GM12878 (cell line): ENCODE results near the gene HYAL1. TPM values are rescaled to one million over a fixed set of nuclear protein-coding genes. Genes with fewer than 3 reads are reported as not detected.
"Not testable (repeated sequence)": the region's sequence is repeated elsewhere in the genome, so short reads cannot be mapped to it uniquely, and the experiment has no call there.

Experiments used
- ATAC-seq: fragments of 200-7000 bp; cut with Tn5 transposase; 3 replicates; pipeline ENCODE4 v1.9.1; 2020; ENCODE audit warnings: mild to moderate bottlenecking, moderate library complexity
- BruUV-seq: library from RNA; stranded (reverse); fragments of 400-500 nt; replicated peaks from 2 replicates; lab custom pipeline; 2021; lab: Mats Ljungman, UMichigan
- CTCF ChIA-PET: fragments of 300-600 bp; sonication (Branson Sonifier 250); formaldehyde crosslinking; extraction: SDS; loops from one replicate; lab custom pipeline; 2021; ENCODE audit warnings: inconsistent platforms; lab: Yijun Ruan, JAX
- POLR2A ChIA-PET: fragments of 350-600 bp; formaldehyde crosslinking; extraction: SDS; loops from one replicate; lab custom pipeline; 2021; ENCODE audit warnings: inconsistent platforms; lab: Charles Lee
- RAD21 ChIA-PET: fragments of 300-600 bp; sonication (Branson Sonifier 250); formaldehyde crosslinking; loops from one replicate; lab custom pipeline; 2023; ENCODE audit warnings: antibody characterized with exemption; ENCODE audit not compliant: unreplicated experiment; lab: Charles Lee
- SMC1A ChIA-PET: fragments of 300-600 bp; sonication (Branson Sonifier 250); formaldehyde crosslinking; loops from one replicate; lab custom pipeline; 2023; ENCODE audit not compliant: unreplicated experiment, uncharacterized antibody; lab: Charles Lee
- DNase-seq: peaks from one replicate; pipeline ENCODE4 v3.0.0-alpha.2; 2011; ENCODE audit warnings: low read depth, low spot score
- FAIRE-seq: peaks from 3 replicates; lab custom pipeline; 2011; peaks lifted over from hg19 to GRCh38; lab: Jason Lieb, UNC
- H2AFZ ChIP-seq: 2 replicates; pipeline ENCODE4 v1.6.0; 2011; ENCODE audit warnings: low read depth, low read length, control low read depth; ENCODE audit not compliant: control insufficient read depth
- H3K27ac ChIP-seq: 2 replicates; pipeline ENCODE4 v1.5.1; 2011; ENCODE audit warnings: control low read depth; ENCODE audit not compliant: control insufficient read depth, insufficient read depth
- H3K27me3 ChIP-seq, 2 experiments: replicated peaks in 1 of 2; 2 replicates each; pipeline versions ENCODE4 v1.6.0 to v1.6.1; 2011; ENCODE audit warnings: low read length in 1 of 2; ENCODE audit not compliant: control insufficient read depth in 2 of 2, insufficient read depth in 2 of 2
- H3K36me3 ChIP-seq, 2 experiments: 2 replicates each; pipeline ENCODE4 v1.5.1; 2011; ENCODE audit warnings: low read length in 1 of 2; ENCODE audit not compliant: control insufficient read depth in 2 of 2, insufficient read depth in 2 of 2
- H3K4me1 ChIP-seq: 2 replicates; pipeline ENCODE4 v1.6.1; 2011; ENCODE audit warnings: mild to moderate bottlenecking, low read length, moderate library complexity, mixed read lengths; ENCODE audit not compliant: control insufficient read depth, insufficient read depth
- H3K4me2 ChIP-seq: 2 replicates; pipeline ENCODE4 v1.6.0; 2011; ENCODE audit warnings: control low read depth; ENCODE audit not compliant: control insufficient read depth, insufficient read depth
- H3K4me3 ChIP-seq: fragments of 200-600 bp; sonication (generic); 2 replicates; pipeline ENCODE4 v1.5.1; 2016
- H3K79me2 ChIP-seq: 2 replicates; pipeline ENCODE4 v1.6.0; 2011; ENCODE audit warnings: low read length; ENCODE audit not compliant: control insufficient read depth, insufficient read depth
- H3K9ac ChIP-seq: 2 replicates; pipeline ENCODE4 v1.8.0; 2011; ENCODE audit warnings: low read length, control low read depth, mixed read lengths; ENCODE audit not compliant: control insufficient read depth, insufficient read depth
- H3K9me3 ChIP-seq: replicated peaks from 3 replicates; pipeline ENCODE4 v1.5.1; 2011; ENCODE audit warnings: mild to moderate bottlenecking, low read length; ENCODE audit not compliant: control insufficient read depth, insufficient read depth
- H4K20me1 ChIP-seq: 2 replicates; pipeline ENCODE4 v1.6.0; 2011; ENCODE audit not compliant: control insufficient read depth, insufficient read depth
- CHD4 ChIP-seq: fragments of 200-600 bp; sonication (generic); IDR thresholded peaks from 2 replicates; pipeline ENCODE4 v1.6.1; 2016; ENCODE audit warnings: mild to moderate bottlenecking
- CREB1 ChIP-seq: IDR thresholded peaks from 2 replicates; pipeline ENCODE4 v1.6.1; 2012; ENCODE audit warnings: low read depth, mild to moderate bottlenecking, inconsistent platforms
- GABPA ChIP-seq: IDR thresholded peaks from 2 replicates; pipeline ENCODE4 v1.6.1; 2014; ENCODE audit warnings: antibody characterized with exemption, low read depth, mild to moderate bottlenecking, inconsistent platforms
- HCFC1 ChIP-seq: fragments of 150-350 bp; IDR thresholded peaks from 2 replicates; pipeline ENCODE4 v1.6.1; 2014; ENCODE audit warnings: low read length
- NRF1 ChIP-seq: conservative IDR thresholded peaks from 2 replicates; pipeline ENCODE4 v1.6.1; 2011; ENCODE audit warnings: mild to moderate bottlenecking, low read depth, low read length, improper control_type of control experiment
- PAX8 ChIP-seq: fragments of 450-650 bp; IDR thresholded peaks from 2 replicates; pipeline ENCODE4 v1.6.1; 2017; ENCODE audit warnings: mild to moderate bottlenecking, moderate library complexity
- TAF1 ChIP-seq: IDR thresholded peaks from 2 replicates; pipeline ENCODE4 v1.6.1; 2011; ENCODE audit warnings: mild to moderate bottlenecking, low read depth, low read length, borderline replicate concordance
- TCF12 ChIP-seq: IDR thresholded peaks from 2 replicates; pipeline ENCODE4 v1.6.1; 2011; ENCODE audit warnings: low read depth, mild to moderate bottlenecking, low read length
- WRNIP1 ChIP-seq: IDR thresholded peaks from 2 replicates; pipeline ENCODE4 v1.6.1; 2011; ENCODE audit warnings: low read depth, low read length, improper control_type of control experiment, borderline replicate concordance
- ZNF687 ChIP-seq: fragments of 450-650 bp; IDR thresholded peaks from 2 replicates; pipeline ENCODE4 v1.6.1; 2017; ENCODE audit warnings: mild to moderate bottlenecking, moderate library complexity
- WGBS: methylation state at CpG from one replicate; pipeline ENCODE4 v1.1.6; 2016; ENCODE audit warnings: low lambda C conversion rate; ENCODE audit not compliant: insufficient replicate concordance, insufficient coverage; ENCODE audit errors: missing lambda C conversion rate; 5-methylcytosine and 5-hydroxymethylcytosine counted together
- in situ Hi-C: fragments of 300-500 bp; cut with MboI; formaldehyde crosslinking; loops from 9 replicates; pipeline ENCODE4 v1.14.3; 2018; ENCODE audit warnings: mixed read lengths
- intact Hi-C: fragments of 100-400 bp; cut with micrococcal nuclease; formaldehyde crosslinking; loops from one replicate; pipeline ENCODE4 v1.14.2; 2022; ENCODE audit not compliant: unreplicated experiment
- polyA plus RNA-seq, 11 experiments: library from polyadenylated mRNA; depleted of rRNA in 4 of 11; unstranded in 6 of 11; stranded (reverse) in 5 of 11; fragments of >200 nt; fragmentation: Nextera tagmentation in 4 of 11; fragmentation: Illumina TruSeq in 1 of 11; extraction: Ambion mirVana in 4 of 11; extraction: Trizol in 1 of 11; gene quantifications; 1 replicate in 1 of 11; 2 replicates in 10 of 11; pipeline versions ENCODE4 v1.2.1 to v1.2.3, GENCODE V29; 2011 to 2016; ENCODE audit warnings: inconsistent platforms in 2 of 11, missing spikeins in 2 of 11, low read depth in 1 of 11
- total RNA-seq, 4 experiments: library from RNA; depleted of rRNA in 3 of 4; stranded (reverse); fragments of >200 nt in 3 of 4; fragmentation: Illumina TruSeq in 1 of 4; extraction: Trizol in 1 of 4; gene quantifications; 2 replicates each; pipeline versions ENCODE4 v1.2.1 to v1.2.3, GENCODE V29; 2013 to 2021

HYAL1 gene
- total and polyA plus RNA-seq, 10 of the 15 experiments (the other 5 are each of a cell fraction or from before 2014, with no cell fraction given) = 0.04 to 0.55 (median 0.18) TPM; not detected in 2

- TF ChIP-seq ZNF687 (no peak), CHD4 (no peak), NRF1 (no peak), PAX8 (no peak), CREB1 (no peak)
Measured at GRCh38 chr3:50263478-50264382, 39.6 kb downstream of the HYAL1 start (continued).

- no peaks in the 10 kb centered on the region for H3K79me2 ChIP-seq
- H3K27me3 ChIP-seq = peaks cover 0 to 4% of the 10 kb centered on the region in 2 experiments; a peak in 1 of 4 replicates
- no peak overlapping the region for H3K4me2 ChIP-seq
- H4K20me1 ChIP-seq = no peaks in the 10 kb centered on the region
- intact Hi-C loops (no loop called here), in situ Hi-C loops (no loop called here)
- peaks cover 0 to 5% of the 10 kb centered on the region in 2 experiments; a peak in 3 of 4 replicates for H3K36me3 ChIP-seq
- no peak for ATAC-seq
- no peak overlapping the region for H3K9ac ChIP-seq
- POLR2A ChIA-PET = no interaction called here
- TF ChIP-seq WRNIP1 (no peak), GABPA (no peak), TCF12 (no peak), HCFC1 (no peak), TAF1 (no peak)
- TF ChIP-seq, all 136 proteins: peak for 0
- RAD21 ChIA-PET = interaction anchor here (1.7 kb wide), 1 partner anchor 16 kb away, joined by 5 read pairs; no protein-coding TSS in a partner anchor
- Histone ChIP-seq H2AFZ (no peak overlapping the region), H3K4me1 (peaks cover 14% of the 10 kb centered on the region), H3K27ac (no peak overlapping the region), H3K9me3 (no peaks in the 10 kb centered on the region; the same call in 2 of the 3 replicates), H3K4me3 (no peak overlapping the region)
- SMC1A ChIA-PET = interaction anchor here (1.0 to 1.3 kb wide), 2 partner anchors 10 to 35 kb away, joined by 3 read pairs; no protein-coding TSS in a partner anchor
- DNase-seq (no peak), FAIRE-seq (no peak)
- CTCF ChIA-PET = interaction anchor here (7.9 kb wide), 1 partner anchor 16 kb away, joined by 43 read pairs; no protein-coding TSS in a partner anchor
- no TSS peak for BruUV-seq
- 65% methylated on average over 7 of the region's 7 CpGs for WGBS
Measured at GRCh38 chr3:50262778-50263177, 40.6 kb downstream of the HYAL1 start.

GRCh38 chr3:50262200-50262599 is 41.2 kb downstream of the HYAL1 start:
- ATAC-seq, H3K9ac ChIP-seq, POLR2A ChIA-PET, H2AFZ ChIP-seq, in situ Hi-C loops, H3K27ac ChIP-seq, H3K27me3 ChIP-seq, H3K4me2 ChIP-seq, H3K36me3 ChIP-seq, H3K9me3 ChIP-seq, DNase-seq, H4K20me1 ChIP-seq, H3K4me3 ChIP-seq, intact Hi-C loops, FAIRE-seq, H3K79me2 ChIP-seq, BruUV-seq: not testable (repeated sequence)
- SMC1A ChIA-PET = interaction anchor here (1.2 kb wide), 1 partner anchor 16 kb away, joined by 3 read pairs; no protein-coding TSS in a partner anchor
- 85% methylated on average over 4 of the region's 4 CpGs for WGBS
- peaks cover 14% of the 10 kb centered on the region for H3K4me1 ChIP-seq
- RAD21 ChIA-PET = interaction anchor here (0.7 kb wide), 1 partner anchor 34 kb away, joined by 3 read pairs; no protein-coding TSS in a partner anchor
- CTCF ChIA-PET = interaction anchor here (7.9 kb wide), 1 partner anchor 15 kb away, joined by 43 read pairs; no protein-coding TSS in a partner anchor
